Neural crest cell (in vitro differentiated cells): ENCODE data around the gene PIGZ. TPM values are rescaled to one million over a fixed set of nuclear protein-coding genes. Genes with fewer than 3 reads are reported as not detected.

Source experiments
- DNase-seq: peaks from one replicate; pipeline ENCODE4 v3.0.0; 2021; ENCODE audit warnings: low read depth, mixed read lengths, low spot score
- H3K27ac Mint-ChIP-seq: one replicate; pipeline ENCODE4 v1.8.0; 2021; ENCODE audit warnings: mild to moderate bottlenecking, mixed read lengths; ENCODE audit not compliant: unreplicated experiment
- H3K27me3 Mint-ChIP-seq: 2 replicates; pipeline ENCODE4 v1.8.0; 2021; ENCODE audit warnings: low read depth, mild to moderate bottlenecking, mixed read lengths
- H3K36me3 Mint-ChIP-seq: 2 replicates; pipeline ENCODE4 v1.8.0; 2021; ENCODE audit warnings: low read depth, mild to moderate bottlenecking, mixed read lengths
- H3K4me1 Mint-ChIP-seq: 2 replicates; pipeline ENCODE4 v1.8.0; 2021; ENCODE audit warnings: mixed read lengths
- H3K4me3 Mint-ChIP-seq: one replicate; pipeline ENCODE4 v1.8.0; 2021; ENCODE audit warnings: mild to moderate bottlenecking, mixed read lengths
- H3K9me3 Mint-ChIP-seq: 2 replicates; pipeline ENCODE4 v1.8.0; 2021; ENCODE audit warnings: mixed read lengths
- CTCF ChIP-seq: fragments of 200-600 bp; sonication (generic); conservative IDR thresholded peaks from 2 replicates; pipeline ENCODE4 v1.5.0; 2021; ENCODE audit warnings: antibody characterized with exemption, mild to moderate bottlenecking
- total RNA-seq: library from RNA; stranded (reverse); gene quantifications from 2 replicates; pipeline ENCODE4 v1.2.1, GENCODE V29; 2021

The PIGZ gene
- total RNA-seq, 1 donor from 2014 or later: 1.9 TPM

GRCh38 chr3:196995027-196995426 is 26.4 kb upstream of the PIGZ start:
- Mint-ChIP-seq H3K27me3 (no peaks in the 10 kb centered on the region), H3K4me3 (no peak overlapping the region), H3K9me3 (no peaks in the 10 kb centered on the region), H3K4me1 (no peaks in the 10 kb centered on the region), H3K36me3 (no peaks in the 10 kb centered on the region), H3K27ac (no peak overlapping the region)
- no peak for DNase-seq
- no peak for TF ChIP-seq CTCF

- Mint-ChIP-seq H3K4me3 (no peak overlapping the region), H3K4me1 (no peaks in the 10 kb centered on the region), H3K27ac (no peak overlapping the region), H3K27me3 (no peaks in the 10 kb centered on the region), H3K9me3 (no peaks in the 10 kb centered on the region), H3K36me3 (no peaks in the 10 kb centered on the region)
- DNase-seq: no peak
- no peak for TF ChIP-seq CTCF
Observed at GRCh38 chr3:196994056-196994455, 25.4 kb upstream of the PIGZ start.

GRCh38 chr3:196992461-196993065 is 23.9 kb upstream of the PIGZ start:
- no peak for TF ChIP-seq CTCF
- Mint-ChIP-seq H3K4me3 (no peak overlapping the region), H3K36me3 (no peaks in the 10 kb centered on the region), H3K9me3 (no peaks in the 10 kb centered on the region), H3K27me3 (no peaks in the 10 kb centered on the region), H3K4me1 (no peaks in the 10 kb centered on the region), H3K27ac (no peak overlapping the region)
- no peak for DNase-seq

GRCh38 chr3:196991581-196992460 is 23.2 kb upstream of the PIGZ start:
- DNase-seq: no peak
- Mint-ChIP-seq H3K9me3 (no peaks in the 10 kb centered on the region), H3K4me1 (no peaks in the 10 kb centered on the region), H3K27ac (no peak overlapping the region), H3K36me3 (no peaks in the 10 kb centered on the region), H3K27me3 (no peaks in the 10 kb centered on the region), H3K4me3 (no peak overlapping the region)
- no peak for TF ChIP-seq CTCF

GRCh38 chr3:196990601-196991007 is 22.0 kb upstream of the PIGZ start:
- Mint-ChIP-seq H3K4me1 (no peaks in the 10 kb centered on the region), H3K9me3 (no peaks in the 10 kb centered on the region), H3K27ac (no peak overlapping the region), H3K36me3 (no peaks in the 10 kb centered on the region), H3K27me3 (no peaks in the 10 kb centered on the region), H3K4me3 (no peak overlapping the region)
- DNase-seq: no peak
- no peak for TF ChIP-seq CTCF
